ENCODE data around the gene TREH. TPM values are rescaled to one million over a fixed set of nuclear protein-coding genes. Genes with fewer than 3 reads are reported as not detected.

Gene TREH
- total and polyA plus RNA-seq, 2 of the 8 experiments (the other 6 are each of a cell fraction or from before 2014, with no cell fraction given) = 0.03 TPM; not detected in 1

DNA sequence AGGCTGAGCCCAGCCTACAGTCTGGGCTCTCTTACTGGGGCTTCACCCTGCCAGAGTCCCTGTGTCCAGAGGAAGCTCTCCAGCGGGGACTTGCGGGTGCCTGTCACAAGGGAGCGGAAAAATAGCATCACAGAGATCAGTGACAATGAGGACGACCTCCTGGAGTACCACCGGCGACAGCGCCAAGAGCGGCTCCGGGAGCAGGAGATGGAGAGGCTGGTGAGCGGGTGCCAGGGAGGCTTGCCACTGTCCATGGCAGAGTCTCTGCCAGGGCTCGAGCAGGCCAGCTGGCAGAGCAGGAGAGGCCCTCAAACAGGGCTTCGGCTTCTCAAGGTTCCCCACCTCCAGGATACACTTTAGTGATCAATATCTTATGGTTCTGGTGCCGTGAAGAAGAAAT, 51.0 kb downstream of the TREH start:
- no peak overlapping the region for H3K18ac ChIP-seq (ENCODE audit: extremely low read depth, low read length)
- H3K79me2 ChIP-seq (ENCODE audit: control insufficient read depth in 1 of 2, insufficient read depth in 2 of 2, low read length in 2 of 2) = peaks cover under 1 to 7% of the 10 kb centered on the region in 2 experiments; a peak in 1 of 4 replicates
- H3K27me3 ChIP-seq (replicated peaks in 1 of 4; ENCODE audit: control insufficient read depth in 3 of 4, extremely low read depth in 1 of 4, insufficient read depth in 3 of 4, low read length in 3 of 4) = no peaks in the 10 kb centered on the region
- no peak overlapping the region for H2BK20ac ChIP-seq (ENCODE audit: low read length)
- H3K23ac ChIP-seq (ENCODE audit: insufficient read length) = no peak overlapping the region
- no peaks in the 10 kb centered on the region for H3K9me3 ChIP-seq (ENCODE audit: insufficient read depth in 2 of 2, low read depth in 1 of 2, low read length in 1 of 2)
- ChIA-PET CTCF (ENCODE audit: partially characterized antibody) (interaction anchor here (0.9 to 10.4 kb wide), 5 partner anchors 7 to 34 kb away, joined by 3 to 155 read pairs (median 17); partner anchors contain the start of gene PHLDB1), POLR2A (ENCODE audit: partially characterized antibody) (interaction anchor here (0.6 to 28.7 kb wide), 4 partner anchors 8 to 39 kb away, joined by 3 to 574 read pairs (median 288); partner anchors contain the start of gene PHLDB1)
- no peak for FAIRE-seq
- peaks cover 12 to 41% (median 29%) of the 10 kb centered on the region in 4 experiments for H3K36me3 ChIP-seq (ENCODE audit: control insufficient read depth in 2 of 4, insufficient read depth in 4 of 4, low read length in 3 of 4)
- H3K4ac ChIP-seq (replicated peaks; ENCODE audit: insufficient read length, low read depth, low read length) = no peak overlapping the region
- H3K4me1 ChIP-seq (replicated peaks in 1 of 4; ENCODE audit: control insufficient read depth in 3 of 4, insufficient read depth in 4 of 4, low read length in 3 of 4) = peaks cover 0 to under 1% (median under 1%) of the 10 kb centered on the region in 4 experiments; a peak in 5 of 7 replicates
- no peak overlapping the region for H2BK120ac ChIP-seq (replicated peaks; ENCODE audit: low read depth, low read length)
- H4K5ac ChIP-seq (ENCODE audit: insufficient read length, low read depth, low read length) = no peak overlapping the region
- no peak overlapping the region for H3K56ac ChIP-seq (replicated peaks; ENCODE audit: insufficient read length, low read depth, low read length)
- no peak overlapping the region for H2BK15ac ChIP-seq (ENCODE audit: low read length)
- no peak overlapping the region for H4K91ac ChIP-seq (replicated peaks; ENCODE audit: insufficient read length, low read length)
- H3K9ac ChIP-seq (replicated peaks in 1 of 4; ENCODE audit: extremely low read depth in 1 of 4, low read depth in 3 of 4, low read length in 3 of 4) = no peak overlapping the region
- 91% methylated on average over 13 of the region's 13 CpGs; no CpG with 5 or more reads in 1 of the 2 experiments for WGBS, 2 experiments (ENCODE audit: extremely low coverage in 1 of 2, insufficient coverage in 1 of 2, insufficient read length in 1 of 2, insufficient replicate concordance in 2 of 2, low coverage in 1 of 2, low lambda C conversion rate in 2 of 2, missing lambda C conversion rate in 1 of 2)
- H3K14ac ChIP-seq (ENCODE audit: insufficient read length) = no peak overlapping the region
- no peak overlapping the region for H4K8ac ChIP-seq (ENCODE audit: extremely low read depth, insufficient read depth, low read length)
- H2AFZ ChIP-seq (ENCODE audit: low read length) = no peak overlapping the region
- peaks cover 7% of the 10 kb centered on the region for H3K79me1 ChIP-seq (ENCODE audit: low read depth, low read length)
- no peak overlapping the region for H2AK5ac ChIP-seq (ENCODE audit: low read depth, low read length)
- H3K4me3 ChIP-seq (ENCODE audit: extremely low read depth in 1 of 4, insufficient read depth in 2 of 4, low read depth in 3 of 4, low read length in 4 of 4) = no peak overlapping the region
- no peak overlapping the region for H3K4me2 ChIP-seq (ENCODE audit: insufficient read depth in 1 of 2, low read depth in 2 of 2, low read length in 2 of 2)
- no peak for DNase-seq (ENCODE audit: low read depth in 1 of 2, low spot score in 2 of 2)
- no peak overlapping the region for H2BK5ac ChIP-seq (ENCODE audit: low read depth, low read length)
- peaks cover 0 to 17% of the 10 kb centered on the region in 2 experiments for H4K20me1 ChIP-seq (replicated peaks in 1 of 2; ENCODE audit: control insufficient read depth in 1 of 2, insufficient read depth in 2 of 2, low read length in 2 of 2)
- H3K23me2 ChIP-seq (ENCODE audit: low read depth, low read length) = 0 out of 2 replicates have a peak, but pooled peaks cover 3% of the 10 kb centered on the region
- no peak overlapping the region for H3K27ac ChIP-seq (ENCODE audit: low read depth, low read length)
- H2BK12ac ChIP-seq (ENCODE audit: low read depth, low read length) = no peak overlapping the region
- no peak for TF ChIP-seq RXRA (IDR thresholded peaks at IDR 0.05; ENCODE audit: insufficient read depth, low read depth, low read length)
- TF ChIP-seq ASH2L (IDR thresholded peaks at IDR 0.05; ENCODE audit: low read length) = no peak
- no peak for TF ChIP-seq BRCA1 (IDR thresholded peaks at IDR 0.05; ENCODE audit: low read depth, low read length)
- no peak for TF ChIP-seq RFX5 (IDR thresholded peaks at IDR 0.05; ENCODE audit: borderline replicate concordance, low read depth, low read length)
- TF ChIP-seq CBX5 (IDR thresholded peaks at IDR 0.05; ENCODE audit: low read depth, low read length) = no peak
- TF ChIP-seq MAFK (IDR thresholded peaks at IDR 0.05; ENCODE audit: low read depth, low read length) = no peak
- TF ChIP-seq POLR2AphosphoS5 (IDR thresholded peaks at IDR 0.05; ENCODE audit: low read depth, low read length) = no peak
- TF ChIP-seq SP2 (IDR thresholded peaks at IDR 0.05; ENCODE audit: low read length) = no peak
- no peak for TF ChIP-seq TAF1 (IDR thresholded peaks at IDR 0.05; ENCODE audit: low read depth, low read length)
- no peak for TF ChIP-seq POU5F1 (IDR thresholded peaks at IDR 0.05; ENCODE audit: low read depth, low read length)
- TF ChIP-seq HDAC2 (IDR thresholded peaks at IDR 0.05; ENCODE audit: borderline replicate concordance in 1 of 2, low read depth in 2 of 2, low read length in 2 of 2) = no peak
- no peak for TF ChIP-seq YY1 (IDR thresholded peaks at IDR 0.05; ENCODE audit: low read depth, low read length)
- no peak for TF ChIP-seq FOSL1 (IDR thresholded peaks at IDR 0.05; ENCODE audit: insufficient read depth, low read depth, low read length)
- TF ChIP-seq, protein P1, sequence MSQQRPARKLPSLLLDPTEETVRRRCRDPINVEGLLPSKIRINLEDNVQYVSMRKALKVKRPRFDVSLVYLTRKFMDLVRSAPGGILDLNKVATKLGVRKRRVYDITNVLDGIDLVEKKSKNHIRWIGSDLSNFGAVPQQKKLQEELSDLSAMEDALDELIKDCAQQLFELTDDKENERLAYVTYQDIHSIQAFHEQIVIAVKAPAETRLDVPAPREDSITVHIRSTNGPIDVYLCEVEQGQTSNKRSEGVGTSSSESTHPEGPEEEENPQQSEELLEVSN (IDR thresholded peaks at IDR 0.05) = no peak
